Measurements from ENCODE around the gene KCND1. TPM values are rescaled to one million over a fixed set of nuclear protein-coding genes. Genes with fewer than 3 reads are reported as not detected.
A peak's percentile ranks its signal among the peaks of the same experiment; 100 is the strongest.

The KCND1 gene
- 0.52 TPM for total RNA-seq

DNA sequence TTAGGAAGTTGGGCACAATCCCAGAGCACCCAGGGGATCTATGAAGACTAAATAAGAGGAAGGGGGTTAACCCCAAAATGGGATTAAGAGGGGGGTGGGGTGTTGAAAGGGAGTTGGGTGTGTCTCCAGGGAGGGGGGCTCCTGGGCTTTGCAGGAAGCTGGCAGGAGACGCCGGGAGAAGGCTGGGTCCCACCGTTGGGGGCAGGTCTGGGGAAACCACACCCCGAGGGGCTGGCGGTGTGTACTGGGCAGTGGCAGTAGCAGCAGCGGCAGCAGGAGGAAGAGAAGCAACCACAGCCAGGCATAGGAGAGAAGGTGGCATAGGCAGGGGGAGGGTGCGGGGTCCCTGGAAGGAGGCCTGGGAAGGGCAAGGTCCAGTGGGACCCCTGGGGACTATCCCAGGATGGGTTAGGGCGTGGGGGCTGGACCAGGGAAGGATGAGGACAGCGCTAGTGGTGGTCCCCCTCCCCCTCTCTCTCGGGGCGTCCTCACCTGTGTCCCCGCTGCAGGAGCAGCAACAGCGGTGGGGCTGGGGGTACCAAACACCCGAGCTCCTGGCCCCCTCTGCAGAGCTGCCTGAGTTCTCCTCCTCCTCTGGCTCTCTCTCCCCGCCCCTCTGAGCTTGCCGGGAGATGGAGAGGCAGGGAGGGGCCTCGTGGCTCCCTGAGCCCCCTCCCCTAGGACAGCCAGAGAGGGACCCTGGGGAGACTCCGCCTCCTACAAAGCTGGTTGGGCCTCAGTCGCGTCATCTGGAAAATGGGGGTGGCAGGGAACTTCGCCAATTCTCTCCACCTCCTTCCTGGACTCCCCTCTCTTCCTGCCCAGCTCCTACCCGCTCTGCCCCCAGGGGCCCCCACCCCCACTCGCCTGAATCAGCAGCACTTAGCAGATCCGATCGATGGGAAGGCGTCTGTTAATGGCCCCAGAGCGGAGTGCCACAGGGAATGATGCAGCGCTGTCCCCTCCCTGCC, at the start of gene KCND1:
TSS of gene KCND1 (minus strand) at position 596 of the 971 bp plus-strand sequence. CDS start 1,573 bp downstream, outside the sequence.
- Histone ChIP-seq H3K4me3 (ENCODE audit: low read length in 3 of 3) (peak within 1 kb of the TSS; percentile 13 to 38 (median 17)), H3K27me3 (ENCODE audit: control insufficient read depth in 3 of 3, insufficient read depth in 3 of 3, low read length in 3 of 3) (no peaks in the 10 kb centered on the region), H3K9ac (ENCODE audit: low read depth in 1 of 3, low read length in 3 of 3) (peak within 1 kb of the TSS in 2 of 3 donors; percentile 40 to 50), H3K9me3 (ENCODE audit: control insufficient read depth in 3 of 3, low read length in 3 of 3) (no peaks in the 10 kb centered on the region), H3K27ac (ENCODE audit: low read depth, low read length) (peak within 1 kb of the TSS; percentile 30), H3K36me3 (ENCODE audit: control insufficient read depth in 3 of 3, insufficient read depth in 3 of 3, low read length in 3 of 3) (peaks cover 8 to 16% (median 14%) of the 10 kb centered on the region in 3 donors), H3K4me1 (ENCODE audit: control insufficient read depth in 3 of 3, insufficient read depth in 3 of 3, low read length in 3 of 3) (peaks cover 0 to 5% (median 4%) of the 10 kb centered on the region in 3 donors)

DNA sequence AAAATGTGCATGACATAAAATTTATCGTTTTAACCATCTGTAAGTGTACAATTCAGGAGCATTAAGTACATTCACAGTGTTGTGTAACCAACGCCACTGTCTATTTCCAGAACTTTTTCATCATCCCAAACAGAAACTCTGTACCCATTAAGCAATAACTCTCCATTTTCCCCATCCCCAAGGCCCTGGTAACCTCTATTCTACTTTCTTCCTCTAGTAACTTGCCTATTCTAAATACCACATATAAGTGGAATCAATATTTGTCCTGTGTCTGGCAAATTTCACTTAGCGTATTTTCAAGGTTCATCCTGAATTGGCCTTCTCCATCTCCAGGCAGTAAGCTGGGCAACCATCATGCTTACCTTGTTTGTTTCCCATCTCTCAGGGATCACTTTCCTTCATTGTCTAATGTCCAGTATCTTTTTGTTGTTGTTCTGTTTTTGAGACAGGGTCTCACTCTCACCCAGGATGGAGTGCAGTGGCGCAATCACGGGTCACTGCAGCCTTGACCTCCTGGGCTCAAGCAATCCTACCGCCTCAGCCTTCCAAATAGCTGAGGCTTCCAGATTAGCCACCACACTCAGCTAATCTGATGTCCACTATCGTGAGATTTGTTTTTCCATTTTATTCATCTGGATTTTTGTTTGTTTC, 48.1 kb upstream of the KCND1 start:
- Histone ChIP-seq H3K27me3 (ENCODE audit: control insufficient read depth in 3 of 3, insufficient read depth in 3 of 3, low read length in 3 of 3) (no peaks in the 10 kb centered on the region), H3K4me1 (ENCODE audit: control insufficient read depth in 3 of 3, insufficient read depth in 3 of 3, low read length in 3 of 3) (no peaks in the 10 kb centered on the region), H3K9ac (ENCODE audit: low read depth in 1 of 3, low read length in 3 of 3) (no peak overlapping the region), H3K9me3 (ENCODE audit: control insufficient read depth in 3 of 3, low read length in 3 of 3) (no peaks in the 10 kb centered on the region), H3K36me3 (ENCODE audit: control insufficient read depth in 3 of 3, insufficient read depth in 3 of 3, low read length in 3 of 3) (peaks cover 0 to 3% (median 0%) of the 10 kb centered on the region in 3 donors), H3K4me3 (ENCODE audit: low read length in 3 of 3) (no peak overlapping the region), H3K27ac (ENCODE audit: low read depth, low read length) (no peak overlapping the region)

DNA sequence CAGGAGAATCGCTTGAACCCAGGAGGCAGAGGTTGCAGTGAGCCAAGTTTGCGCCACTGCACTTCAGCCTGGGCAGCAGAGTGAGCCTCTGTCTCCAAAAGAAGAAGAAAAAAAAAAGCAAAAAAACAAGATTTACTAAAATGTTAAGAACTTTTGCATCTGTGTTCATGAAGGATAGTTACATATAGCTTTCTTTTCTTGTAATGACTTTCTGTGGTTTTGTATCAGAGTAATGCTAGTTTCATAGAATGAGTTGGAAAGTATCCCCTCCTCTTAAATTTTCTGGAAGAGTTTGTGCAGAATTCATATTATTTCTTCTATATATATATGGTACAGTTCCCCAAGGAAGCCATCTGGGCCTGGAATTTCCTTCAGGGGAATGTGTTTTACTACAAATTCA, 47.4 kb upstream of the KCND1 start:
- Histone ChIP-seq H3K9ac (ENCODE audit: low read depth in 1 of 3, low read length in 3 of 3) (no peak overlapping the region), H3K4me3 (ENCODE audit: low read length in 3 of 3) (no peak overlapping the region), H3K27me3 (ENCODE audit: control insufficient read depth in 3 of 3, insufficient read depth in 3 of 3, low read length in 3 of 3) (no peaks in the 10 kb centered on the region), H3K4me1 (ENCODE audit: control insufficient read depth in 3 of 3, insufficient read depth in 3 of 3, low read length in 3 of 3) (no peaks in the 10 kb centered on the region), H3K9me3 (ENCODE audit: control insufficient read depth in 3 of 3, low read length in 3 of 3) (no peaks in the 10 kb centered on the region), H3K27ac (ENCODE audit: low read depth, low read length) (no peak overlapping the region), H3K36me3 (ENCODE audit: control insufficient read depth in 3 of 3, insufficient read depth in 3 of 3, low read length in 3 of 3) (no peaks in the 10 kb centered on the region)

DNA sequence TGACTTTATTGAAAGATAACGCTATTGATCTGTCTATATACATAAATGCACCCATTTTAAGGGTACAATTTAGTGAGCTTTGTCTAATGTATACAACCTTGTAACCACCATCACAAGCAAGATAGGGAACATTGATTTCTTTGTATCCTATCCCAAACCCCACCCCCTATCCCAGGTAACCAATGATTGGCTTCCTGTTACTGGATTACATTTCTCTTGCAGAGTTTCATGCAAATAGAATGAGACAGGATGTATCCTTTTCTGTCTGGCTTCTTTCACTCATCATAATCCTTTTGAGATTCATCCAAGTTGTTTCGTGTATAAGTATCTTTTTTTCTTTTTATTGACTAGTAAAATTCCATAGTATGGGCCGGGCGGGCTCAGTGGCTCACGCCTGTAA, 32.1 kb upstream of the KCND1 start:
- Histone ChIP-seq H3K27ac (ENCODE audit: low read depth, low read length) (no peak overlapping the region), H3K9ac (ENCODE audit: low read depth in 1 of 3, low read length in 3 of 3) (no peak overlapping the region), H3K4me1 (ENCODE audit: control insufficient read depth in 3 of 3, insufficient read depth in 3 of 3, low read length in 3 of 3) (peaks cover 2 to 4% (median 3%) of the 10 kb centered on the region in 3 donors), H3K4me3 (ENCODE audit: low read length in 3 of 3) (no peak overlapping the region), H3K9me3 (ENCODE audit: control insufficient read depth in 3 of 3, low read length in 3 of 3) (no peaks in the 10 kb centered on the region), H3K27me3 (ENCODE audit: control insufficient read depth in 3 of 3, insufficient read depth in 3 of 3, low read length in 3 of 3) (no peaks in the 10 kb centered on the region), H3K36me3 (ENCODE audit: control insufficient read depth in 3 of 3, insufficient read depth in 3 of 3, low read length in 3 of 3) (peaks cover 0 to 5% (median 0%) of the 10 kb centered on the region in 3 donors)

DNA sequence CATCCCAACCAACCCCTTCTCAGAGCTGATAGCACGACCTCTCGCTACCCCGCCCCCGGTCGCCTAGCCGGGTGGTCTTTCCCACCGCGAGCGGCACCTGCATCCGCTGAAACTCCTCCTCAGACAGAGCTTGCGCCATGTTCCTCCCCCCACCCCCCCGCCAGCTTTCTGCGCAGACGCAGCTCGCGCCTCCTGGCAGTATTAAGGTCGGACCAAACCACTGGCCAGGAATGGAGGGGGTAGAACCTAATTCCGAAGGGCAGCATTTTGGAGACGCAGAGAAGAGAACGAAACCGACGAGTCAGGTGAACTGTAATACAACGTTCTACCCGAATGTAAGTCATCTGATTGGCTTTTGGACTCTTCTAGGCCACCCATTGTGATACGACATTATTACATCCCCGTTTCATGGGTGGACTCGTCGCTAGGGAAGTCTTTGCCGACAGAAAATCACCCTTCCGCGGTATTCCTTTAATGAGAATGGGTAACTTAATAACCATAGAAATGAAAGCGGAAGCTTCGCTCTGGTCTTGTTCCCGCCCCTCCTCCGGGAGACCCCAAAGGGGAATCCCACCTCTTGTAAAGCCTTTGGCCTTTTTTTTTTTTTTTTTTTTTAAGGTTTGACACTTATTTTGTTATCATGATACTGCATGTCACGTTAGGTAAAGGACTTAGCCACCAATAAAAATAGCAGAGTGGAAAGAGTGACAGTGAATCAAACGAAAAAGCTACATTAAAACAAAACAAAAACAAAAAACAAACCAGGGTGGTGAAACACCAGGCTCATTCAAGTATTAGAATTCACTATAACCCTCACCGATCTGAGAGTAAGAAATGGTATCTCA, 30.7 kb upstream of the KCND1 start, which contains the start of gene GRIPAP1:
TSS of gene GRIPAP1 (minus strand) at position 174 of the 845 bp plus-strand sequence. CDS start at position 139, 35 bp downstream.
- Histone ChIP-seq H3K4me3 (ENCODE audit: low read length in 3 of 3) (peak within 1 kb of the TSS; percentile 87 to 91 (median 91)), H3K27ac (ENCODE audit: low read depth, low read length) (peak within 1 kb of the TSS; percentile 86), H3K9ac (ENCODE audit: low read depth in 1 of 3, low read length in 3 of 3) (peak within 1 kb of the TSS; percentile 82 to 89 (median 86)), H3K9me3 (ENCODE audit: control insufficient read depth in 3 of 3, low read length in 3 of 3) (no peaks in the 10 kb centered on the region), H3K4me1 (ENCODE audit: control insufficient read depth in 3 of 3, insufficient read depth in 3 of 3, low read length in 3 of 3) (peaks cover 2 to 4% (median 3%) of the 10 kb centered on the region in 3 donors), H3K27me3 (ENCODE audit: control insufficient read depth in 3 of 3, insufficient read depth in 3 of 3, low read length in 3 of 3) (peaks cover 0 to under 1% (median 0%) of the 10 kb centered on the region in 3 donors), H3K36me3 (ENCODE audit: control insufficient read depth in 3 of 3, insufficient read depth in 3 of 3, low read length in 3 of 3) (peaks cover 0 to 13% (median 8%) of the 10 kb centered on the region in 3 donors)

DNA sequence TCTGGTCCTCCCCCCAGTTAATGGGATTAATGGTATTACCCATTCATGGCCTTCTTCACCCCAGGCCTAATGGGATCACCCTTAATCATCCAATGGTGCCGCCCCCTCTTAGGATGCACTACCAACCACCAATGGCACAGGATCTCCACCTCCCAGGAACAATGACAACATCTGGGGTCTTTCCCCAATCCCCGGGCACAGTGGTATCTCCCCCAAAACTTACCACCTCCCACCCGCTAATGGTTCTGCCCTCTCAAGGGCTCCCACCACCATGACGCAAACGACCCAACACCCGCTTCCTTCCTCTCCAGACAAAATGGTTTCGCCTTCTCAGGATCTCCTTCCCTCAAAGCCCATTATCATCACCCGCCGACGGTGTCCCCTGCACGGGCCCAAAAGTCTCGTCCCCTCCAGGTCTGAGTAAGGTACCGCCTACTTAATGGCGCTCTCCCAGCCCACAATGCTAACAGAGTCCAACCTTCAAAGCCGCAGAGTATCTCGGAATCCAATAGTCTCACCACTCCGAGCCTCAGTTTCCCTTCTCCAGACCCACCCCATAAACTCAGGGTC, 30.0 kb upstream of the KCND1 start:
- Histone ChIP-seq H3K27ac (ENCODE audit: low read depth, low read length) (peak overlapping the region; percentile 86), H3K9ac (ENCODE audit: low read depth in 1 of 3, low read length in 3 of 3) (peak overlapping the region; percentile 82 to 89 (median 86)), H3K4me1 (ENCODE audit: control insufficient read depth in 3 of 3, insufficient read depth in 3 of 3, low read length in 3 of 3) (peaks cover 2 to 4% (median 3%) of the 10 kb centered on the region in 3 donors), H3K9me3 (ENCODE audit: control insufficient read depth in 3 of 3, low read length in 3 of 3) (no peaks in the 10 kb centered on the region), H3K27me3 (ENCODE audit: control insufficient read depth in 3 of 3, insufficient read depth in 3 of 3, low read length in 3 of 3) (peaks cover 0 to 3% (median 0%) of the 10 kb centered on the region in 3 donors), H3K36me3 (ENCODE audit: control insufficient read depth in 3 of 3, insufficient read depth in 3 of 3, low read length in 3 of 3) (peaks cover 0 to 13% (median 12%) of the 10 kb centered on the region in 3 donors), H3K4me3 (ENCODE audit: low read length in 3 of 3) (peak overlapping the region; percentile 87 to 91 (median 91))

DNA sequence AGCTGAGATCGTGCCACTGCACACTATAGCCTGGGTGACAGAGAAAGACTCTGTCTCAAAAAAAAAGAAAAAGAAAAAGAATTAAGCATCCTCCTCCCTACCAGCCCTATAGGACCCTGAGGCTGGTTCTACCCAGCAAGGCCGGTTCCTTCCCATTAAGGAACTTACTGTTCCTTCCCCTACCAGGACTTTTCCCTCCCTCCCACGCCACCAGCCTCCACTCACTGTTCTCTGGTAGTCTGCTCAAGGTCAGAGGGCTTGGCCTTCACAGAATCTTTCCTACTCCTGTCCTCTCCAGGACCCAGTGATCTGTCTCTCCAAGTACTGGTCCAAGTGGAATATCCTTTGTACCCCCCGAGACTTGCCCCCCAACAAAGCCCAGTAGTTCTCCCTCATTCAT, 29.0 kb upstream of the KCND1 start:
- no peak overlapping the region for H3K9ac ChIP-seq (ENCODE audit: low read depth in 1 of 3, low read length in 3 of 3)
- H3K36me3 ChIP-seq (ENCODE audit: control insufficient read depth in 3 of 3, insufficient read depth in 3 of 3, low read length in 3 of 3) = peaks cover 0 to 13% (median 12%) of the 10 kb centered on the region in 3 donors
- H3K27ac ChIP-seq (ENCODE audit: low read depth, low read length) = no peak overlapping the region
- H3K9me3 ChIP-seq (ENCODE audit: control insufficient read depth in 3 of 3, low read length in 3 of 3) = no peaks in the 10 kb centered on the region
- peaks cover 0 to 3% (median 0%) of the 10 kb centered on the region in 3 donors for H3K27me3 ChIP-seq (ENCODE audit: control insufficient read depth in 3 of 3, insufficient read depth in 3 of 3, low read length in 3 of 3)
- H3K4me3 ChIP-seq (ENCODE audit: low read length in 3 of 3) = no peak overlapping the region
- H3K4me1 ChIP-seq (ENCODE audit: control insufficient read depth in 3 of 3, insufficient read depth in 3 of 3, low read length in 3 of 3) = peaks cover 2 to 4% (median 3%) of the 10 kb centered on the region in 3 donors

DNA sequence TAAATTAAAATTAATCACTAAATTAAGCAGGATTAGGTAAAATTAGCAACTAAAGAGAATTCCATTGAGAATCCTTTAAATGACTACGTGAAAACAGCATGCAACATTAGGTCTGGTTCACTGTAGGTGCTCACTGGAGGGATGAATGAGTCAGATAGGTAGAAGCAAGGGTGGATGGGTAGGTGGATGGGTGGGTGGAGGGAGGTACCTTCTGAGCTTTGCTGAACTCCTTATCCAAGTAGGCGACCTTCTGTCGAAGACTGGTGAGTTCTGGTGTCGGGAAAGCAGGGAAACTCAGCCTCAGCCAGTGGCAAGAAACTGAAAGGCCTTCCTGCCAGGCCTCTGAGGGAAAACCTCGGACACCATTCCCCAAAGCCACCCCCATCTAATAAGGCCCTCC, 27.4 kb upstream of the KCND1 start:
- Histone ChIP-seq H3K9ac (ENCODE audit: low read depth in 1 of 3, low read length in 3 of 3) (no peak overlapping the region), H3K4me3 (ENCODE audit: low read length in 3 of 3) (no peak overlapping the region), H3K27ac (ENCODE audit: low read depth, low read length) (no peak overlapping the region), H3K27me3 (ENCODE audit: control insufficient read depth in 3 of 3, insufficient read depth in 3 of 3, low read length in 3 of 3) (peaks cover 0 to 3% (median 0%) of the 10 kb centered on the region in 3 donors), H3K36me3 (ENCODE audit: control insufficient read depth in 3 of 3, insufficient read depth in 3 of 3, low read length in 3 of 3) (peaks cover 0 to 20% (median 16%) of the 10 kb centered on the region in 3 donors), H3K9me3 (ENCODE audit: control insufficient read depth in 3 of 3, low read length in 3 of 3) (no peaks in the 10 kb centered on the region), H3K4me1 (ENCODE audit: control insufficient read depth in 3 of 3, insufficient read depth in 3 of 3, low read length in 3 of 3) (peaks cover 2 to 4% (median 3%) of the 10 kb centered on the region in 3 donors)

DNA sequence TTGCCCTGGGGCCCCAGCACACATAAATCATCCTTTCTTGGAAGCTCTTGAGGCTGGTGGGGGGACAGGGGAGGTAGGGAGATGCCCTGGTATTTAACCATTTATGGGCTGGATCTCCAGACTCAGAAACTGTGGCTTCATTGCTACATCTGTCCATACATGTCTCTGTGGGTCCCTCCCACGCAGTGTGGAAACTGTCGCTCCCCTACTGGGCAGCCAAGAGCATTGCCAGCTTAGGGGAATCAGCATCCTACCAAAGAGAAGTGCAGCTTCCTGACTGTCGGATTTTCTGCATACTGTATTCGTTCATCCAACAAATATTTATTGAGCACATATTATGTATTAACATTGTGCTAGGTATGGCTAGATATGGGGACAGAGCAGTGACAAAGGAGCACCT, 26.7 kb upstream of the KCND1 start:
- H3K9me3 ChIP-seq (ENCODE audit: control insufficient read depth in 3 of 3, low read length in 3 of 3) = no peaks in the 10 kb centered on the region
- H3K9ac ChIP-seq (ENCODE audit: low read depth in 1 of 3, low read length in 3 of 3) = no peak overlapping the region

More for the DNA sequence above, 26.7 kb upstream of the KCND1 start:
- H3K4me3 ChIP-seq (ENCODE audit: low read length in 3 of 3) = no peak overlapping the region
- peaks cover 0 to 3% (median 0%) of the 10 kb centered on the region in 3 donors for H3K27me3 ChIP-seq (ENCODE audit: control insufficient read depth in 3 of 3, insufficient read depth in 3 of 3, low read length in 3 of 3)
- peaks cover 2 to 4% (median 3%) of the 10 kb centered on the region in 3 donors for H3K4me1 ChIP-seq (ENCODE audit: control insufficient read depth in 3 of 3, insufficient read depth in 3 of 3, low read length in 3 of 3)
- no peak overlapping the region for H3K27ac ChIP-seq (ENCODE audit: low read depth, low read length)
- H3K36me3 ChIP-seq (ENCODE audit: control insufficient read depth in 3 of 3, insufficient read depth in 3 of 3, low read length in 3 of 3) = peaks cover 0 to 21% (median 20%) of the 10 kb centered on the region in 3 donors
